ENCODE data around the gene P3H4.

GRCh38 chr17:41787021-41787418 is 24.7 kb downstream of the P3H4 start:
- no peak for TF ChIP-seq CTCF (IDR thresholded peaks at IDR 0.05; ENCODE audit: poor library complexity, severe bottlenecking)
- TF ChIP-seq SMC3 (conservative IDR thresholded peaks at IDR 0.05; ENCODE audit: poor library complexity): no peak
- TF ChIP-seq EZH2 (IDR thresholded peaks at IDR 0.05; ENCODE audit: borderline replicate concordance, insufficient read depth, low read length, poor library complexity, severe bottlenecking): no peak
- no peak for TF ChIP-seq TAF1 (IDR thresholded peaks at IDR 0.05; ENCODE audit: low read depth)
- no peak for TF ChIP-seq RAD21 (conservative IDR thresholded peaks at IDR 0.05)
- TF ChIP-seq EP300 (conservative IDR thresholded peaks at IDR 0.05; ENCODE audit: poor library complexity, severe bottlenecking): no peak
- TF ChIP-seq REST (IDR thresholded peaks at IDR 0.05; ENCODE audit: borderline replicate concordance): no peak
- no peak for TF ChIP-seq POLR2AphosphoS5 (IDR thresholded peaks at IDR 0.05)
